ENCODE results near the gene KRT83. TPM values are rescaled to one million over a fixed set of nuclear protein-coding genes. Genes with fewer than 3 reads are reported as not detected.
"Not testable (repeated sequence)": the region's sequence is repeated elsewhere in the genome, so short reads cannot be mapped to it uniquely, and the experiment has no call there.

Gene KRT83
- polyA plus RNA-seq, 2 of the 4 experiments (the other 2 are of a cell fraction) = 20.4 to 44.8 TPM

- H3K9me3 ChIP-seq = no peaks in the 10 kb centered on the region
- TF ChIP-seq POLR2AphosphoS2 (conservative IDR thresholded peaks at IDR 0.05; ENCODE audit: low read length) = no peak
- no peak for TF ChIP-seq GATA3 (IDR thresholded peaks at IDR 0.05; ENCODE audit: borderline replicate concordance)
- TF ChIP-seq CBX2 (IDR thresholded peaks at IDR 0.05; ENCODE audit: borderline replicate concordance, low read depth) = no peak
- TF ChIP-seq, protein P1, sequence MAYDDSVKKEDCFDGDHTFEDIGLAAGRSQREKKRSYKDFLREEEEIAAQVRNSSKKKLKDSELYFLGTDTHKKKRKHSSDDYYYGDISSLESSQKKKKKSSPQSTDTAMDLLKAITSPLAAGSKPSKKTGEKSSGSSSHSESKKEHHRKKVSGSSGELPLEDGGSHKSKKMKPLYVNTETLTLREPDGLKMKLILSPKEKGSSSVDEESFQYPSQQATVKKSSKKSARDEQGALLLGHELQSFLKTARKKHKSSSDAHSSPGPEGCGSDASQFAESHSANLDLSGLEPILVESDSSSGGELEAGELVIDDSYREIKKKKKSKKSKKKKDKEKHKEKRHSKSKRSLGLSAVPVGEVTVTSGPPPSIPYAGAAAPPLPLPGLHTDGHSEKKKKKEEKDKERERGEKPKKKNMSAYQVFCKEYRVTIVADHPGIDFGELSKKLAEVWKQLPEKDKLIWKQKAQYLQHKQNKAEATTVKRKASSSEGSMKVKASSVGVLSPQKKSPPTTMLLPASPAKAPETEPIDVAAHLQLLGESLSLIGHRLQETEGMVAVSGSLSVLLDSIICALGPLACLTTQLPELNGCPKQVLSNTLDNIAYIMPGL (CRISPR knock-in tag; IDR thresholded peaks at IDR 0.05; ENCODE audit: borderline replicate concordance) = no peak
- no peak for TF ChIP-seq TP53 (CRISPR knock-in tag; IDR thresholded peaks at IDR 0.05)
- TF ChIP-seq SMC3 (IDR thresholded peaks at IDR 0.05) = no peak
- no peak for TF ChIP-seq PBX3 (IDR thresholded peaks at IDR 0.05)
- no peak for TF ChIP-seq EHMT2 (IDR thresholded peaks at IDR 0.05; ENCODE audit: low read depth)
- TF ChIP-seq MAFK (IDR thresholded peaks at IDR 0.05; ENCODE audit: partially characterized antibody) = no peak
- CTCF ChIA-PET = interaction anchor here (0.9 to 2.9 kb wide), 6 partner anchors 10 to 563 kb away, joined by 3 to 37 read pairs (median 5); no protein-coding TSS in a partner anchor
- peak overlapping the region in 1 of 2 experiments; percentile 81; a peak in 3 of 6 replicates for H3K27ac ChIP-seq
- no peak for FAIRE-seq
- ATAC-seq = no peak
- H3K4me1 ChIP-seq = peaks cover 7% of the 10 kb centered on the region; the same call in 1 of the 3 replicates
- no peak for DNase-seq (ENCODE audit: low read depth in 1 of 2, low spot score in 1 of 2)
- no peak overlapping the region for H3K4me3 ChIP-seq
- no peak overlapping the region for H3K4me2 ChIP-seq
- POLR2A ChIA-PET = no interaction called here
- 96% methylated on average over 11 of the region's 11 CpGs for WGBS (ENCODE audit: missing lambda C conversion rate)
Observed at GRCh38 chr12:52316701-52317100, 4.5 kb downstream of the KRT83 start.

GRCh38 chr12:52316290-52316689 lies 4.9 kb downstream of the KRT83 start:
- H3K4me2 ChIP-seq = no peak overlapping the region
- no peak for FAIRE-seq
- ATAC-seq = no peak
- H3K9me3 ChIP-seq = no peaks in the 10 kb centered on the region
- ChIA-PET CTCF (interaction anchor here (0.6 to 2.9 kb wide), 8 partner anchors 10 to 665 kb away, joined by 3 to 37 read pairs (median 5); no protein-coding TSS in a partner anchor), POLR2A (no interaction called here)
- WGBS (ENCODE audit: missing lambda C conversion rate) = 90% methylated on average over 8 of the region's 9 CpGs
- no peak for DNase-seq (ENCODE audit: low read depth in 1 of 2, low spot score in 1 of 2)
- H3K4me1 ChIP-seq = peaks cover 7% of the 10 kb centered on the region; the same call in 1 of the 3 replicates
- peak overlapping the region in 1 of 2 experiments; percentile 81; a peak in 3 of 6 replicates for H3K27ac ChIP-seq
- TF ChIP-seq FOSB (CRISPR knock-in tag; IDR thresholded peaks at IDR 0.05) = no peak
- no peak for TF ChIP-seq HDAC2 (IDR thresholded peaks at IDR 0.05)
- no peak for TF ChIP-seq CHD4 (IDR thresholded peaks at IDR 0.05; ENCODE audit: borderline replicate concordance)
- TF ChIP-seq, protein P2, sequence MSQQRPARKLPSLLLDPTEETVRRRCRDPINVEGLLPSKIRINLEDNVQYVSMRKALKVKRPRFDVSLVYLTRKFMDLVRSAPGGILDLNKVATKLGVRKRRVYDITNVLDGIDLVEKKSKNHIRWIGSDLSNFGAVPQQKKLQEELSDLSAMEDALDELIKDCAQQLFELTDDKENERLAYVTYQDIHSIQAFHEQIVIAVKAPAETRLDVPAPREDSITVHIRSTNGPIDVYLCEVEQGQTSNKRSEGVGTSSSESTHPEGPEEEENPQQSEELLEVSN (IDR thresholded peaks at IDR 0.05; ENCODE audit: borderline replicate concordance, low read depth) = no peak
- no peak for TF ChIP-seq CBX2 (IDR thresholded peaks at IDR 0.05; ENCODE audit: borderline replicate concordance, low read depth)
- no peak for TF ChIP-seq GATA3 (IDR thresholded peaks at IDR 0.05; ENCODE audit: borderline replicate concordance)
- TF ChIP-seq, protein P3, sequence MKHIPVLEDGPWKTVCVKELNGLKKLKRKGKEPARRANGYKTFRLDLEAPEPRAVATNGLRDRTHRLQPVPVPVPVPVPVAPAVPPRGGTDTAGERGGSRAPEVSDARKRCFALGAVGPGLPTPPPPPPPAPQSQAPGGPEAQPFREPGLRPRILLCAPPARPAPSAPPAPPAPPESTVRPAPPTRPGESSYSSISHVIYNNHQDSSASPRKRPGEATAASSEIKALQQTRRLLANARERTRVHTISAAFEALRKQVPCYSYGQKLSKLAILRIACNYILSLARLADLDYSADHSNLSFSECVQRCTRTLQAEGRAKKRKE (CRISPR knock-in tag; IDR thresholded peaks at IDR 0.05; ENCODE audit: low read depth) = no peak
- no peak for TF ChIP-seq KDM1A (IDR thresholded peaks at IDR 0.05; ENCODE audit: low read depth)
- TF ChIP-seq NFE2L2 (conservative IDR thresholded peaks at IDR 0.05; ENCODE audit: low read length) = no peak
- TF ChIP-seq NPAS2 (CRISPR knock-in tag; IDR thresholded peaks at IDR 0.05; ENCODE audit: borderline replicate concordance) = no peak
- TF ChIP-seq EHMT2 (IDR thresholded peaks at IDR 0.05; ENCODE audit: low read depth) = no peak
- no peak overlapping the region for H3K4me3 ChIP-seq

GRCh38 chr12:52315721-52316120 lies 5.5 kb downstream of the KRT83 start:
- ATAC-seq (peak; percentile 32 to 85; a peak in 4 of 6 replicates), DNase-seq (ENCODE audit: low read depth in 1 of 2, low spot score in 1 of 2) (peak; percentile 57 to 74)
- H3K4me2 ChIP-seq, H3K9me3 ChIP-seq, POLR2A ChIA-PET, H3K4me1 ChIP-seq, H3K4me3 ChIP-seq, FAIRE-seq: not testable (repeated sequence)
- peak; percentile 21; the same call in 1 of the 3 replicates for TF ChIP-seq CTCF (IDR thresholded peaks at IDR 0.05)
- peak in 1 of 2 experiments; percentile 36; a peak in 1 of 5 replicates for TF ChIP-seq RAD21 (conservative IDR thresholded peaks at IDR 0.05 in 1 of 2, IDR thresholded peaks at IDR 0.05 in 1 of 2)
- peak overlapping the region in 1 of 2 experiments; percentile 81; a peak in 3 of 6 replicates for H3K27ac ChIP-seq
- WGBS (ENCODE audit: missing lambda C conversion rate) = 64% methylated on average over 9 of the region's 9 CpGs
- CTCF ChIA-PET = interaction anchor here (0.6 to 2.9 kb wide), 9 partner anchors 9 to 666 kb away, joined by 3 to 37 read pairs (median 5); no protein-coding TSS in a partner anchor
